ENCODE results near the gene PGF. TPM values are rescaled to one million over a fixed set of nuclear protein-coding genes. Genes with fewer than 3 reads are reported as not detected.

PGF gene
- total RNA-seq, 1 experiment from 2014 or later, result 3.1 TPM

- DNase-seq (ENCODE audit: low spot score), result no peak
Measured at GRCh38 chr14:74978416-74978947, 23.1 kb upstream of the PGF start.

DNA sequence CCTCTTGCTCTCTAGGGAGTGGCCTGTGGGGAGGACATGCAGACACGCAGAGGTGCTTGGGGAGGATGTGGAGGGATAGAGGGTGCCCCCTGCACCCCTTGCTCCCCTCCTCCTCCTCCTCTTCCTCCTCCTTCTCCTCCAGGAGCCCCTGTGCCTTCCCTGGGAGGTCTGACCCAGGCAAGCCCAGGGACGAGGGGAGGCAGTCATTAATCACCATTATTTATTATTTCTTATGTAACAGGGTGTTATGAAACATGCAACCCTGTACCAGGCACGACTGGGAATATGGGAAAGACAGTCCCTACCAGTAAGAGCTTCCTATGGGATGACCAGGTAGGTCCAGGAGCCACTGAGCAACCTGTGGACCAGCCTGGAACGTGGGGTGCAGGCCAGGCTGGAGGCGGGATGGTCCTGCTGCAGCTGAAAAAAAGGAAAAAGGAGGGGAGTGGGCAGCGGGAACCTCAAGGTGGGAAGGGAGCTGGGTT lies 22.5 kb upstream of the PGF start:
- no peak for DNase-seq (ENCODE audit: low spot score)

GRCh38 chr14:74977164-74977900 lies 21.9 kb upstream of the PGF start:
- DNase-seq (ENCODE audit: low spot score), result no peak

- peak; percentile 1 for DNase-seq (ENCODE audit: low spot score)
Measured at GRCh38 chr14:74976264-74977113, 21.1 kb upstream of the PGF start.

DNA sequence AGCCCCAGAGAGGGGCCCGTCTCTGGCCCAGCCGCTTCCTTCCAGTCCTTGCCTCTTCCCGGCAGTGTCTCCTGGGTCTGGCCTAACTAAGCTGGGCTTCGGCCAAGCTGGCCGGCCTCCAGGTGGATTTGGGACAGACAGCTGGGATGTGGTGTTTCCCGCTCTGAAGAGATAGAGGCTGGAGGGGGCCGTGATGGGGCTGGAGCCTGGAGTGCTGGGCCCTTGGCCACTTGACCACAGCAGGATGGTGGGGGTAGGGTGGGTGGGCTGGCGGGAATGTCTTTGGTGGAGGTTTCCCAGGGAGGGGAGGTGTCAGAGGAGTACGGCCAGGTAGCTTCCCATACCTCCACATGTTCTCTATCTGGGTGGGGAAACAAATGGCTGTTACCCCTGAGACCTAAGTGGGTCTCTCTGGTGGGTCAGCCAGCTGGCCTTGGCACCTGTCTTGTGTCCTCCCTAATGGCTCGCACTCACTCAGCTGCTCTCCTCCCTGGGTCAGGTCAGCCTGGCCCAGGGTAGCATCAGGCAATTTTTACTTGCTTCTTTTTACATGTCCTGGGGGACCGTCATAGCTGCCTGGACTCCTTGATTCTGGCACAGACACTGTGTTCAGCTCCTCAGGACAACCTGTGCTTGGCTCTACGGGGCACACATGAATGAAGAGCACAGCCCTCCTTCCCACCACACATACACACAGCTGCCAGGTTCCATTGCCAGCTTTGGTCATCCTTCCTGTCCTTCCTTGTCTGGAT lies 19.8 kb upstream of the PGF start:
- DNase-seq (ENCODE audit: low spot score), result peak; percentile 2

DNA sequence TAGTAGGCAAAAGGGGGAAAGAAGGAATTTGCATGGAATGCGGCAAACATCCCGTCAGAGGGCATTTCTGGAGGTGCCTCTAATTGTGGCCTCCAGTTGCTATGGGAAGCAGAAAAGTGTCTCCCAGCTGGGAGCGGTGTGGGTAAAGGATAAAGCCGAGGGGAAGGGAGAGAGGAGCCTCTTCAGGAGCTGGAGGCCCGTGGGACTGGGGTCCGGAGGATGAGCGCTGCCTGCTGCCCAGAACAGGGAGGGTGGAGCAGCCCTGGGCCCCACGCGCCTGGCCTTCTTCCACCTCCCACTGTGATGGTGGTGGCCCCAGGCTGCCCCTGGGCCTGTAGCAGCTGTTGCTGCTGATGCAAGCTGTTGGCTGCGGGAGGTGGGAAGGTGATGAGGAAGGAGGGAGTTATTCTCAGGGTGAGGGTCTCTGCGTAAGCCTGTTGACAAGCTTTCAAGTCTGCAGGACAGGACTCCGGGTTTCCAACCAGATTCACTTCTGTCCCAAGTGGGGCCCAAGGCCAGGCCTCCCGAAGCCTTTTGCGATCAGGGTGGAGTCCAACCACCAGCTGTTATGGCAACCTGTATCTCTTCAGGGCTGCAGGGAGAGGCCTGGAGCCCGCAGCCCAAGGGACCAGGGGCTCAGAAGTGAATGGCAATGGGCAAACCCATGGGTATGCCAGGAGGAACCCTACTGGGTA lies 19.1 kb upstream of the PGF start:
- DNase-seq (ENCODE audit: low spot score), result peak; percentile 2

- DNase-seq (ENCODE audit: low spot score), result no peak
Measured at GRCh38 chr14:74973905-74974363, 18.5 kb upstream of the PGF start.

DNA sequence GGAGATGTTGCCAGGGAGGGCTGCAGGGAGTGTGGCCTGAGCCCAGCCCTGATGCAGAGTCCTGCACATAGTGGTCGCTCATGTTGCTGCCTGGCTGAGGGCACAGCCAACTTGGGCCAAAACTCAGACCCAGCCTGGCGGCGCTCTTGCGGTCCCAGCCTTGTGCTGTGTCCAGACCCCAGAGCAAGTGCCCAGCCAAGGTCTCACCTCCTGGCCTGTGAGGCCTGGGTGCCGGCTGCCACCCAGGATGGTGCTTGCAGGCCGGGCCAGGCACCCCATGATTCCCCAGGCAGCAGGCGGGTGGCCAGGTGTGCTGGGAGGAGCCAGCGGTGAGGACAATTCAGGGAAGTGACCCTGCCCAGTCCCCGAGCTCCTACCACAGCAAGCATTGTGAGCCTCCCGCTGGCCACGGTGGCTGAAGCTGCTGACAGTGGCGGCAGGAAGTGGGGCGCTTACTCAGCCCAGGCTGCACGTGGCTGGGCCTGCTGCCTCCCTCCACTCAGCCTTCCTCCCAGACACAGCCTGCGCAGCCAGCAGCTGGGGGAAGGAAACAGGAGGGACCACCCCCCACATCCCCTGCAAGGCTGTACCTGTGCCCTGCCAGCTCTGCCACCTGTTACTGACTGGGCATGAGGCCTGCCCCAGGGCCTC lies 17.7 kb upstream of the PGF start:
- no peak for DNase-seq (ENCODE audit: low spot score)

DNA sequence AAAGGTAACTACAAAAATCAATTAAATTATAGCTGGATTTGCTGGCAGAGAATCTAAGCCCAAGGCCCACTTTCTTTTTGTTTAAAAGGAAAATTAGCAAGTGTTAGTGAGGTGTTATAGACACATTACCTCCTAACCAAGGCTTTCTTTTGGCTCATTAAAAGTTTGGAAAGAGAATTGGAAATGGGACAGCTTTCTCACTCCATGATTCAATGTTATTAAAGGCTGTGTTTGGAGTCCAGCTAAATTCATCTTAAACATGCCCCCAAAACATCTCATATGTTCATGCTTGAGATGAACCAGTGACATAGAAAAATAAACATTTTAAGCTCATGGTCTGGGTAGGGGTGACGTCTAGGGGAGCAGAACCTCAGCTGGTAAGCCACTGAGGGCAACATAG lies 13.4 kb upstream of the PGF start:
- no peak for DNase-seq (ENCODE audit: low spot score)

DNA sequence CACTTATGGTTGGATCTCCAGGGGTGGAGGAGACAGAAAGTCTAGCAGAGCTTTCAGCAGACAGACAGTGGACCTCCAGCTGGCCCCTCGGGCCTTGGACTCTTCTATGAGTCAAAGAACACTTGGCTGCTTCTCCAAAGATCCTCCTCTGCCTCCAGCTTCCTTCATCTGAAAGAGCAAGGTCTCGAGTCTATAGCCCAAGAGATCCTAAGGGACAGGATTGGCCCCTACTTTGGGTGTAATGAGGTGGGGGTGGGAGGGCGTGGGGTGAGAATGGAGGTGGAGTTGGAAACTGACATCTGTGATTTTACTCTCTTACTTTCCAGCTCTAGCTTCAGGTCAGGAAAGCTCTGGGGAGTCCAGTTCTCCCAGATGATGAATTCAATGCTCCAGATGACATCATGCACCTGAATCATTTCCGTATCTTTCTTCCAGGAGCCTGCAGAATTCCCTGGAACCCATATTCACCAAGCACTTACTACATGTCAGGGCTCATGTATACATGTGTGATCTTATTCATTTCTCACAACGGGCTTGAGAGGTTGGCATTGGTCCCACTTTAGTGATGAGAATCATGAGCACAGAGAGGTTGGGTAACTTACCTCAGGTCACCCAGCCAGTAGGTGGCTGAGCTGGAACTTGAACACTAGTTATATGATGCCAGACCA lies 10.2 kb upstream of the PGF start:
- DNase-seq (ENCODE audit: low spot score), result no peak

- no peak for DNase-seq (ENCODE audit: low spot score)
Measured at GRCh38 chr14:74964787-74965485, 9.5 kb upstream of the PGF start.

DNA sequence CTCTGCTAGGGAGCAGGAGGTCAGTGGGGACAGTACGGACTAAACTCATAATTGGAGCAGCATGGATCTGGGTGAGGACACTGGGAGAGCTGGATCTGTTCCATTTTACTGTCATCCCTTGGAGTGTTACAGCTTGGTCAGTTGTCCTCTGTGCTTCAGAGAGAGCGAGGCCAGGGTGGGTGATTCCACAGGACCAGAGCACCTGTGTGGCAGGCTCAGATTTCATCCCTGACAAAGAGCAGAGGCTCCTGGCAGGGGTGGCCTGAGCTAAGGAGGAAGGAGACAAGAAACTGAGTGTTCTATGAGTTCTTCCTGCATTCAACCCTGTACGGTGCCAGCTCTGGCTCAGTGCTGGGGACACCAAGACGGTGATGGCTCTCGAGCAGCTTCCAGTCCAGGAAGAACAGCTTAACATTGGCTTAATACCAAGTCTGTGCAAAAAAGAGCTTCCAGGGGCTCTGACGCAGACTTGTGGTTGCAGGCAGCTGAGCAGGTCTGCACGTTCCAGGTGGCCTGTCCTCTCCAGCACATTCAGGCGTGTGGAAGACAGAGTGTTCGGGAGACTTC lies 8.4 kb upstream of the PGF start:
- peak; percentile 49 for DNase-seq (ENCODE audit: low spot score)

DNA sequence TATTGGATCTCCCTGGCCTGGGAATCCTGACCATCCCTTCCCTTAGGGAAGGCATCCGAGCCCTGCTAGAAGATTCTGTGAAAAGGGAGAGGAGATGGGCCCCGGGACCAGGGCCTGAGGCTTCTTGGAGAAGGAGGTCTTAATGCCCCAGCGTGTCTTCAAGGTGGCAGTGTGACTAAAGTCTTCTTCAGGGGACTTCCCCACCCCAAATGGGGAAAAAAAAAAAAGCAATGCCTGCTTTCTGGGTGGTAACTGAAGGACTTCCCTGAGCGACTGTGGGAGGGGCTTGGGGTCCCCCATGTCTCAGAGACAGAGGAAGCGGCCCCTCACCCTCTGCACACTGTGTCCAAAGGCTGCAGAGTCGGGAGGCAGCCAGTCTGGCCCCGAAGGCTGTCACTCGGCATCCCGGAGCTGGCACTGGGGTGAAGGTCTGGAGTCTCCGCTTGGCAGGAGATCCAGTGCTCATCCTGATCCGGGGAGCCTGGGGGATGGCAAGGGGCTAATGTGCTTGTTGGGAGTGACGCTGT lies 7.8 kb upstream of the PGF start:
- DNase-seq (ENCODE audit: low spot score), result no peak

DNA sequence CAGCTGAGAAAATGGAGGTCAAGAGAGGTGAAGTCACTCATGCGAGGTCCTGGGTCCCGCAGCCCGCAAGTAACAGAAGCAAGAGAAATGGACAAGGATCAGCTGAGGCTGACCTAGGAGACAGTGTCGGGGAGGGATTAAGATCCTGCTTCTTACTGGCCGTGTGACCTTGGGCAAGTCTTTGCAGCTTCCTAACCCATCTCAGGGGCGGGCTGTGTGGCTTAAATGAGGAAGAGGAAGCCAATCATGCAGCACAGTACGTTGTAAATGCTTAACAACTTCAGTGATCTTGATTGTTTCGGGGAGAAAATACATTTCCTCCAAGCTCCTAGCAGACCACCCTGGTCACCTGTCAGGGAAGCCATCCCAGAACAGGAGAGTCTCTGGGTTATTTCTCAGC lies 7.1 kb upstream of the PGF start:
- no peak for DNase-seq (ENCODE audit: low spot score)

- no peak for DNase-seq (ENCODE audit: low spot score)
Measured at GRCh38 chr14:74962046-74962445, 6.6 kb upstream of the PGF start.

DNA sequence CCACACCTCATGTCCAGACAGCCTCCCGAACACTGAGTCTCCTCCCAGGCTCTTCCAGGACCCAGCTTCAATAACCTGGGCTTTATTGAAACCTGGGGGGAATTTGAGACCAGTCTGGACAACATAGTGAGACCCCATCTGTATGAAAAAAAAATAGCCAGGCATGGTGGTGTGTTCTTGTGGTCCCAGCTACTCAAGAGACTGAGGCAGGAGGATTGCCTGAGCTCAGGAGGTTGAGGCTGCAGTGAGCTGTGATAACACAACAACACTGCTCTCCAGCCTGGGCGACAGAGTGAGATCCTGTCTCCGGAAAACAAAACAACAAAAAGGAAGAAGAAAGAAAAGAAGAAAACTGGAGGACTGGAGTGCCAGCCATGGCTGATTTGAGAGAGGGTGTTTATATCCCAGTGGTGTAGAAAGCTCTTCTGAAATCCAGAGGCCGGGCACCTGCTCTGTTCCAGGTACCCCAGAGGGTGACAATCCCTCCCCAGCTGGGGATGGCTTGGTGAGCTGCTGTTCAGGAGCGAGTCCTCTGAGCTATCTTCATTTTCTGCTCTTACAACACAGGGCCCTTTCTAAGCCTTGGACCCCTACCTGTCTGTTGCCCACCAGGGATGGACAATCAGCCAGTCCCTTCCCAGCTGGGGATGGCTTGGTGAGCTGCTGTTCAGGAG lies 6.0 kb upstream of the PGF start:
- DNase-seq (ENCODE audit: low spot score), result no peak

DNA sequence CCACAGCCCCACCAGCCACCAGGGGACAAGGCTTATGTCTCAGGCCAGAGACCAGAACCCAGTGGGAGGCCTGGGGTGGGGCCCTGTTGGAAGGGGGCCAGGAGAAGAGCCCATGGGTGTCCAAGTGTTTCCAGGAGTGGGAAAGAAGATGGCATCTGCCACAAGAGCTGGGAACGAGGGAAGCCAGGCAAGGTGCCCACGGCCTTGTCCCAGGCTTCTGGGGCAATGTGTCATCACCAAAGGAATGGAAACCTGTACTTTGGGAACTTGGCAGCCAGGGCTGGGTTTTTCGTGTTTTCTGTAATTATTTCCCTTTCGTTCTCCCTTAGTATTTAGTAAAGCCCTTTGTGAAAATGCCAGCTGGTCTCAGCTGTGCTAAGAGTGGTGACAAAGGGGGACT lies 5.3 kb upstream of the PGF start:
- no peak for DNase-seq (ENCODE audit: low spot score)

- DNase-seq (ENCODE audit: low spot score), result no peak
Measured at GRCh38 chr14:74959596-74960180, 4.3 kb upstream of the PGF start.
